ENCODE results near the gene ZNF853.

GRCh38 chr7:6654842-6655610 is 39.6 kb downstream of the ZNF853 start:
- TF ChIP-seq CTCF (conservative IDR thresholded peaks at IDR 0.05) (no peak), EZH2 (IDR thresholded peaks at IDR 0.05; ENCODE audit: low read depth) (no peak)
